Colon (tissue), 2 donors: Measurements from ENCODE around the gene USB1.

Experiments
- FAIRE-seq: peaks from 2 replicates; lab custom pipeline; 2012; peaks lifted over from hg19 to GRCh38; lab: Jason Lieb, UNC
- donor health status: control.
- donor health status: control.

Gene USB1

DNA sequence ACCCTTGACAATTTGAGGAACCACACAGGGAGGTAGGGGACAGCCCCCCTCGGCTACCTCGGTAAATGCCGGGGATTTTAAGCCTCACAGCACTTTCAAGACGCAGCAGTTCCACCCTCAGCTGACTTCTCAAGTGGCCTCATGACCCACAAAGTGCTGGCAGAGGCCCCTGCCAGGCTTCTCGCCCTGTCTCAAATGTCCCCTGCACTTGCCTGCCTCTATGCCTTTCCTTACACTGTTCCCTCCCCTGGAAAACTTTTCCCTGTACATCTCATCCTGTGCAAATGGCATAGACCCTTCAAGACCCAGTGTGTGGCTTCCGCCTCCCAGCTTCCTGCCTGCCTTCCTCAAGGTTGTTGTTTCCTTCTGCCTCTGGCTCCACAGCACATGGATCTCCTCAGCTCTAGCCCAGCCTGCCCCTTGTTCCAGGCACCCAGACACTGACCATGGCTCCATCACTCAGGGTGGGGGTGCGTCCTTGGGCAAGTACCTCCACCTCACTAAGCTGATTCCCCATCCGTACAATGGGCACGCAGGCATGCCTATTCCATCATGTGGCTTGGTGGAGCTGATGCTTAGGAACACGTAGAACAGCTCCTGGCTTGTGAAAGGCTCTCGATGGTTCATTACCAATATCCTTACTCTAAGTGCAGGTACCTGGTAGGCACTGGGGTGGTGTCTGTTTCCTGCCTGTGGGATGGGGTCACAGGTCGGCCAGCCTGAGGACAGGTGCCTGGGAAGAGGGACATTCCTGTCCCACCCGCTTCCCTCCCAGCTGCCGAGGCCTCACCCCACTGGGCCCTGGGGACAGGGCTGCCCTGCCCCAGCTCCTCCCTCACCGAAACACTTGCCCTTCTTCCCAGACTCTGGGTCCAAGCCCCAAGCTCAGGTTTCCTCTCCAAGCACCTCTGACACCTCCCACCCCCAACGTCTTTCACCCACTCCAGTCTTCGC is 48.3 kb downstream of the USB1 start:
- FAIRE-seq, result no peak

DNA sequence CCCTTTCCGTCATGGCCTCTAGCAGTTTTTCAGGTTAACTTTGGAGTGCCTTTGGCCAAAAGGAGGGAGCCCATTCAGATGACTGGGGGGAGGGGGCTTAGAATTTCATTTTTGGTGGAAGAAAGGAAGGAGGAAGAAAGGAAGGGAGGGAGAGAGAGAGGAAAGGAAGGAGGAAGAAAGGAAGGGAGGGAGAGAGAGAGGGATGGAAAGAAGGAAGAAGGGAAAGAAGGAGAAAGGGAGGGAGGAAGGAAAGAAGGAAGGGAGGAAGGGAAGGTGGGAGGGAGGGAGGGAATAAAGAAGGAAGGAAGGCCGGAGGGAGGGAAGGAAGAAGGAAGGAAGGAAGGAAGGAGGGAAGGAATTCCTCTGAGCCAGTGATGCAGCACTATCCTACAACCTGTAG is 50.1 kb downstream of the USB1 start:
- FAIRE-seq, result no peak

DNA sequence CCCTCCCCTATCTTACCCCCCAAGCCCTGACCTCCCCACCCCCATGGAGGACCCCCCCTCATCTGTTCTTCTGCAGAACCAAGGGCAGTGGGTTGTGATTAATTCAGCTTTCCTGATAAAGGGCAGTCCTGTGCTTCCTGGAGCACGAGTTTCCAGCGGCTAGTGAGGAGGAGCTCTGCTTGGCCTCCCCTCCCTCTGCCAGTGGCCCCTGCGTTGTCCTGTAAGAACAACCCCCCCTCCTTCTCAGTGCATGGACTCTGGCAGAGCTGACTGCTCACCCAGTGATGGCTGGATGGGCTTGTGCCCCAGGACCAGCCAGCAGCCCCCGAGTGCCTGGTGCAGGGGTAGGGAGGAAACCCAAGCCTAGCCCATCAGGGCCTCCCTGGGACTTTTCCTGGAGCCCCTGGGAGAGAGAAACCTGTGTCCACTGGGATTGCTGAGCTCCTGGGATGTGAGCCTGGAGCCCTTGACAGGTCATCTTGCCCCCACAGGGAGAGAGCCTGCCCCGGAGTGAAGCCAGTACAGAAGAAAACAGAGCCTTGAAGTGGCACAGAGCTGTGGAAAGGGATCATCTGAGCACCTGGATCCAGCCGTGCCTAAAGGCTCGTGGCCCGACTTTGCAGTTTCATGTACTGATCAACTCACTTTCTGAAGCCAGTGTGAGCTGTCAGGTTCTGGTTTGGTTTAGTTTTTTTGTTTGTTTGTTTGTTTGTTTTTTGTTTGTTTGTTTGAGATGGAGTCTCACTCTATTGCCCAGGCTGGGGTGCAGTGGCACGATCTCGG is 50.8 kb downstream of the USB1 start:
- FAIRE-seq, result no peak

GRCh38 chr16:58053682-58054005 is 52.4 kb downstream of the USB1 start:
- no peak for FAIRE-seq

- no peak for FAIRE-seq
Observed at GRCh38 chr16:58054289-58054688, 53.1 kb downstream of the USB1 start.

GRCh38 chr16:58056580-58056979 is 55.4 kb downstream of the USB1 start:
- no peak for FAIRE-seq

- FAIRE-seq, result no peak
Observed at GRCh38 chr16:58057121-58057520, 55.9 kb downstream of the USB1 start.

- FAIRE-seq, result no peak
Observed at GRCh38 chr16:58057784-58058183, 56.6 kb downstream of the USB1 start.

DNA sequence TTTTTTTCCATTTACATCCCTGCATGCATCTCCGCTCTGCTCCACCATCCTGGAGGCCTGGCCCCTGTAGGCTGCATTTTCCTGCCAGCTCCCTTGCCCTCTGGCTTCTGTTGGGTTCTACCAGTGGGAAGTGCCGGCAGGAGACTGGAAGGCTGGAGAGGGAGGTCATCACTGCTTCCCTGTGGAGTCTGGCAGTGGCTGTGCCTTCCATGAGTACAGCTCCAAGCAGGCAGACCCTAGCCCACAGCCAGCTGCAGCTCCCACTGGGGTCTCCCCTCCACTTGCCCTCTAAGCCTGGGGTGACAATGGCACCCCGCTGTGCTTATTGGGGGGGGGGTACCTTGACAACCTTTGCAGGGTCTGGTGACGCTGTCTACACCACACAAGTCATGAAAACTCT is 61.6 kb downstream of the USB1 start:
- no peak for FAIRE-seq

DNA sequence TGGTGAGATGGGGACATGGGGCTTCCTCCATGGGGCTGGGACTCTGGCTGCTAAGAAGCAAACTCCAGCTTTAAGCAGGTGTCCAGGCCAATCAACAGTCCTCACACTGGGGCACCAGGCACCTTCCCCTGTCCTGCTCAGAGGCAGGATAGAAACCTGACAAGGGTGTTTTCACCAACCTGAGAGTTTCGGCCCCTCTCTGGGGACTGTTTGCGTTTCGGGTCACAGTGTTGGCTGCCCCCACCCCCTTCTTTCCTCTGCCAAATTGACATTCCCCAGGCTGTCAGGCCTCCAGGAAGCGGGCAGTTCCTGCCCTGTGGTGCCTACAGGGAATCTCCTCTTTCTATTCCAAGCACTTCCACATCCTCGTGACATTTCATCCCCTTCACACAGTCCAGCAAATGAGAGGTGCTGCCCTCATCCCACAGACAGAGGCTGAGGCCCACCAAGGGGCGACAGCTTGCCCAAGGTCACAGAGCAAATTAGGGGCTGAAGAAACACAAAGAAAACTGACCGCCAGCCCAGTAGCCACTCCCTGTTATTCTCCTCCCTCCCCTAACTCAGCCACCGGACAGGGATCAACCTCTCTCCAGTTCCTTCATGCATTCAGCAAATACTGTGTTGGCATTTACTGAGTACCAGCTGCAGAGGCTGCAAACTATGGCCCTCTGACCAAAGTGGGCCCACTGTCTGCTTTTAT is 62.3 kb downstream of the USB1 start:
- FAIRE-seq, result no peak

GRCh38 chr16:58070585-58070984 is 69.4 kb downstream of the USB1 start:
- no peak for FAIRE-seq
